GM12878 (cell line): ENCODE results near the gene C6orf89. TPM values are rescaled to one million over a fixed set of nuclear protein-coding genes. Genes with fewer than 3 reads are reported as not detected.

Experiments used
- BRCA1 ChIP-seq: IDR thresholded peaks from 2 replicates; pipeline ENCODE4 v1.6.1; 2011; ENCODE audit warnings: low read depth, low read length, improper control_type of control experiment
- CBFB ChIP-seq: IDR thresholded peaks from 2 replicates; pipeline ENCODE4 v1.6.1; 2016; ENCODE audit warnings: antibody characterized with exemption, low read depth
- EP300 ChIP-seq, 2 experiments: fragments of 150-350 bp in 1 of 2; IDR thresholded peaks; 2 replicates each; pipeline ENCODE4 v1.6.1; 2011 to 2012; ENCODE audit warnings: low read depth in 2 of 2, low read length in 2 of 2, borderline replicate concordance in 1 of 2, improper control_type of control experiment in 1 of 2, inconsistent platforms in 1 of 2; ENCODE audit not compliant: control insufficient read depth in 1 of 2
- MTA3 ChIP-seq: IDR thresholded peaks from 2 replicates; pipeline ENCODE4 v1.6.1; 2012; ENCODE audit warnings: low read length, inconsistent platforms, borderline replicate concordance
- RAD21 ChIP-seq: IDR thresholded peaks from 2 replicates; pipeline ENCODE4 v1.6.1; 2011; ENCODE audit warnings: mild to moderate bottlenecking, low read depth, low read length, moderate library complexity; ENCODE audit not compliant: insufficient read depth
- RCOR1 ChIP-seq: conservative IDR thresholded peaks from 2 replicates; pipeline ENCODE4 v1.6.1; 2012; ENCODE audit warnings: low read depth, low read length, improper control_type of control experiment
- SMC3 ChIP-seq: IDR thresholded peaks from 2 replicates; pipeline ENCODE4 v1.6.1; 2011; ENCODE audit warnings: low read length, improper control_type of control experiment, borderline replicate concordance
- ZNF217 ChIP-seq: fragments of 450-650 bp; IDR thresholded peaks from 2 replicates; pipeline ENCODE4 v1.6.1; 2017; ENCODE audit warnings: antibody characterized with exemption, mild to moderate bottlenecking
- polyA plus RNA-seq, 11 experiments: library from polyadenylated mRNA; depleted of rRNA in 4 of 11; unstranded in 6 of 11; stranded (reverse) in 5 of 11; fragments of >200 nt; fragmentation: Nextera tagmentation in 4 of 11; fragmentation: Illumina TruSeq in 1 of 11; extraction: Ambion mirVana in 4 of 11; extraction: Trizol in 1 of 11; gene quantifications; 1 replicate in 1 of 11; 2 replicates in 10 of 11; pipeline versions ENCODE4 v1.2.1 to v1.2.3, GENCODE V29; 2011 to 2016; ENCODE audit warnings: inconsistent platforms in 2 of 11, missing spikeins in 2 of 11, low read depth in 1 of 11
- total RNA-seq, 4 experiments: library from RNA; depleted of rRNA in 3 of 4; stranded (reverse); fragments of >200 nt in 3 of 4; fragmentation: Illumina TruSeq in 1 of 4; extraction: Trizol in 1 of 4; gene quantifications; 2 replicates each; pipeline versions ENCODE4 v1.2.1 to v1.2.3, GENCODE V29; 2013 to 2021
- TF ChIP-seq, protein P1 (sequence below): fragments of 450-650 bp; IDR thresholded peaks from 2 replicates; pipeline ENCODE4 v1.6.1; 2017; ENCODE audit warnings: antibody characterized with exemption, mild to moderate bottlenecking, moderate library complexity
- TF ChIP-seq, protein P2 (sequence below): fragments of 450-650 bp; IDR thresholded peaks from 2 replicates; pipeline ENCODE4 v1.6.1; 2016; ENCODE audit warnings: mild to moderate bottlenecking
- TF ChIP-seq, protein P3 (sequence below), 3 experiments: IDR thresholded peaks in 2 of 3; conservative IDR thresholded peaks in 1 of 3; 2 replicates each; pipeline ENCODE4 v1.5.1; 2011; ENCODE audit warnings: low read depth in 3 of 3, low read length in 3 of 3, mild to moderate bottlenecking in 3 of 3, control low read depth in 2 of 3, moderate library complexity in 2 of 3, inconsistent platforms in 1 of 3, mixed read lengths in 1 of 3; ENCODE audit not compliant: control insufficient read depth in 2 of 3, insufficient read depth in 1 of 3; ENCODE audit errors: extremely low read depth in 1 of 3

C6orf89 gene
- total and polyA plus RNA-seq, 10 of the 15 experiments (the other 5 are each of a cell fraction or from before 2014, with no cell fraction given): 10.8 to 42.7 (median 28.6) TPM

DNA sequence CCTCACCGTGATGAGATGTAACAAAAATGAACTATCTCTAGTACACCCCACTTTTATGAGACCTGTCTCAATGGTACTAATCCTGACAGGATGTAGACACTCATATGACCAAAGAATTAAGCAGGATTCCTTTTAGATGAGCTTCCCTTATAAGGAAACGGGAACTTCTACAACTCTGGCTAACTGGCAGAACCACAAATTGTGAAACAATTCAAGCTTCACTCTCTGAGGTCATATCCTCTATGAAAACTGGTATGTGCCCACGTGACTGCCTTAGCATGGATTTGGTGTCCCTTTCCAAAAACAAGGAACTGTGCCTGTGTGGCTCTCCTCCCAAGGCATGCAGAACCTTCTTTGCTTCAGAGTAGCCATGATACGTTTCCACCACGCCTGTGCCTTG, 32.4 kb upstream of the C6orf89 start (continued):
- TF ChIP-seq, protein P1, sequence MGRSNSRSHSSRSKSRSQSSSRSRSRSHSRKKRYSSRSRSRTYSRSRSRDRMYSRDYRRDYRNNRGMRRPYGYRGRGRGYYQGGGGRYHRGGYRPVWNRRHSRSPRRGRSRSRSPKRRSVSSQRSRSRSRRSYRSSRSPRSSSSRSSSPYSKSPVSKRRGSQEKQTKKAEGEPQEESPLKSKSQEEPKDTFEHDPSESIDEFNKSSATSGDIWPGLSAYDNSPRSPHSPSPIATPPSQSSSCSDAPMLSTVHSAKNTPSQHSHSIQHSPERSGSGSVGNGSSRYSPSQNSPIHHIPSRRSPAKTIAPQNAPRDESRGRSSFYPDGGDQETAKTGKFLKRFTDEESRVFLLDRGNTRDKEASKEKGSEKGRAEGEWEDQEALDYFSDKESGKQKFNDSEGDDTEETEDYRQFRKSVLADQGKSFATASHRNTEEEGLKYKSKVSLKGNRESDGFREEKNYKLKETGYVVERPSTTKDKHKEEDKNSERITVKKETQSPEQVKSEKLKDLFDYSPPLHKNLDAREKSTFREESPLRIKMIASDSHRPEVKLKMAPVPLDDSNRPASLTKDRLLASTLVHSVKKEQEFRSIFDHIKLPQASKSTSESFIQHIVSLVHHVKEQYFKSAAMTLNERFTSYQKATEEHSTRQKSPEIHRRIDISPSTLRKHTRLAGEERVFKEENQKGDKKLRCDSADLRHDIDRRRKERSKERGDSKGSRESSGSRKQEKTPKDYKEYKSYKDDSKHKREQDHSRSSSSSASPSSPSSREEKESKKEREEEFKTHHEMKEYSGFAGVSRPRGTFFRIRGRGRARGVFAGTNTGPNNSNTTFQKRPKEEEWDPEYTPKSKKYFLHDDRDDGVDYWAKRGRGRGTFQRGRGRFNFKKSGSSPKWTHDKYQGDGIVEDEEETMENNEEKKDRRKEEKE: no peak
- TF ChIP-seq EP300 (IDR thresholded peaks at IDR 0.05; ENCODE audit: borderline replicate concordance in 1 of 2, control insufficient read depth in 1 of 2, low read depth in 2 of 2, low read length in 2 of 2) (no peak), CBFB (no peak), ZNF217 (no peak), RCOR1 (no peak), MTA3 (no peak), BRCA1 (no peak), SMC3 (no peak), RAD21 (no peak)
- TF ChIP-seq, protein P2, sequence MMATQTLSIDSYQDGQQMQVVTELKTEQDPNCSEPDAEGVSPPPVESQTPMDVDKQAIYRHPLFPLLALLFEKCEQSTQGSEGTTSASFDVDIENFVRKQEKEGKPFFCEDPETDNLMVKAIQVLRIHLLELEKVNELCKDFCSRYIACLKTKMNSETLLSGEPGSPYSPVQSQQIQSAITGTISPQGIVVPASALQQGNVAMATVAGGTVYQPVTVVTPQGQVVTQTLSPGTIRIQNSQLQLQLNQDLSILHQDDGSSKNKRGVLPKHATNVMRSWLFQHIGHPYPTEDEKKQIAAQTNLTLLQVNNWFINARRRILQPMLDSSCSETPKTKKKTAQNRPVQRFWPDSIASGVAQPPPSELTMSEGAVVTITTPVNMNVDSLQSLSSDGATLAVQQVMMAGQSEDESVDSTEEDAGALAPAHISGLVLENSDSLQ: no peak
- TF ChIP-seq, protein P3, sequence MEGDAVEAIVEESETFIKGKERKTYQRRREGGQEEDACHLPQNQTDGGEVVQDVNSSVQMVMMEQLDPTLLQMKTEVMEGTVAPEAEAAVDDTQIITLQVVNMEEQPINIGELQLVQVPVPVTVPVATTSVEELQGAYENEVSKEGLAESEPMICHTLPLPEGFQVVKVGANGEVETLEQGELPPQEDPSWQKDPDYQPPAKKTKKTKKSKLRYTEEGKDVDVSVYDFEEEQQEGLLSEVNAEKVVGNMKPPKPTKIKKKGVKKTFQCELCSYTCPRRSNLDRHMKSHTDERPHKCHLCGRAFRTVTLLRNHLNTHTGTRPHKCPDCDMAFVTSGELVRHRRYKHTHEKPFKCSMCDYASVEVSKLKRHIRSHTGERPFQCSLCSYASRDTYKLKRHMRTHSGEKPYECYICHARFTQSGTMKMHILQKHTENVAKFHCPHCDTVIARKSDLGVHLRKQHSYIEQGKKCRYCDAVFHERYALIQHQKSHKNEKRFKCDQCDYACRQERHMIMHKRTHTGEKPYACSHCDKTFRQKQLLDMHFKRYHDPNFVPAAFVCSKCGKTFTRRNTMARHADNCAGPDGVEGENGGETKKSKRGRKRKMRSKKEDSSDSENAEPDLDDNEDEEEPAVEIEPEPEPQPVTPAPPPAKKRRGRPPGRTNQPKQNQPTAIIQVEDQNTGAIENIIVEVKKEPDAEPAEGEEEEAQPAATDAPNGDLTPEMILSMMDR (IDR thresholded peaks at IDR 0.05 in 2 of 3, conservative IDR thresholded peaks at IDR 0.05 in 1 of 3; ENCODE audit: control insufficient read depth in 2 of 3, extremely low read depth in 1 of 3, insufficient read depth in 1 of 3, low read depth in 3 of 3, low read length in 3 of 3): no peak
